Left renal pelvis (tissue), 4 donors: Measurements from ENCODE around the gene MYBPC1. TPM values are rescaled to one million over a fixed set of nuclear protein-coding genes. Genes with fewer than 3 reads are reported as not detected.
"Not testable (repeated sequence)": the region's sequence is repeated elsewhere in the genome, so short reads cannot be mapped to it uniquely, and the experiment has no call there.

Source experiments
- DNase-seq, 4 donors: peaks; one replicate each; pipeline ENCODE4 v3.0.0-alpha.2; 2013; ENCODE audit warnings: low read depth in 4 of 4, low spot score in 3 of 4
- polyA plus RNA-seq, 4 donors: library from polyadenylated mRNA; unstranded; fragments of 120-200 nt; gene quantifications; one replicate each; pipeline ENCODE4 v1.2.1, GENCODE V29; 2013; ENCODE audit not compliant: insufficient read length in 4 of 4

Gene MYBPC1, protein sequence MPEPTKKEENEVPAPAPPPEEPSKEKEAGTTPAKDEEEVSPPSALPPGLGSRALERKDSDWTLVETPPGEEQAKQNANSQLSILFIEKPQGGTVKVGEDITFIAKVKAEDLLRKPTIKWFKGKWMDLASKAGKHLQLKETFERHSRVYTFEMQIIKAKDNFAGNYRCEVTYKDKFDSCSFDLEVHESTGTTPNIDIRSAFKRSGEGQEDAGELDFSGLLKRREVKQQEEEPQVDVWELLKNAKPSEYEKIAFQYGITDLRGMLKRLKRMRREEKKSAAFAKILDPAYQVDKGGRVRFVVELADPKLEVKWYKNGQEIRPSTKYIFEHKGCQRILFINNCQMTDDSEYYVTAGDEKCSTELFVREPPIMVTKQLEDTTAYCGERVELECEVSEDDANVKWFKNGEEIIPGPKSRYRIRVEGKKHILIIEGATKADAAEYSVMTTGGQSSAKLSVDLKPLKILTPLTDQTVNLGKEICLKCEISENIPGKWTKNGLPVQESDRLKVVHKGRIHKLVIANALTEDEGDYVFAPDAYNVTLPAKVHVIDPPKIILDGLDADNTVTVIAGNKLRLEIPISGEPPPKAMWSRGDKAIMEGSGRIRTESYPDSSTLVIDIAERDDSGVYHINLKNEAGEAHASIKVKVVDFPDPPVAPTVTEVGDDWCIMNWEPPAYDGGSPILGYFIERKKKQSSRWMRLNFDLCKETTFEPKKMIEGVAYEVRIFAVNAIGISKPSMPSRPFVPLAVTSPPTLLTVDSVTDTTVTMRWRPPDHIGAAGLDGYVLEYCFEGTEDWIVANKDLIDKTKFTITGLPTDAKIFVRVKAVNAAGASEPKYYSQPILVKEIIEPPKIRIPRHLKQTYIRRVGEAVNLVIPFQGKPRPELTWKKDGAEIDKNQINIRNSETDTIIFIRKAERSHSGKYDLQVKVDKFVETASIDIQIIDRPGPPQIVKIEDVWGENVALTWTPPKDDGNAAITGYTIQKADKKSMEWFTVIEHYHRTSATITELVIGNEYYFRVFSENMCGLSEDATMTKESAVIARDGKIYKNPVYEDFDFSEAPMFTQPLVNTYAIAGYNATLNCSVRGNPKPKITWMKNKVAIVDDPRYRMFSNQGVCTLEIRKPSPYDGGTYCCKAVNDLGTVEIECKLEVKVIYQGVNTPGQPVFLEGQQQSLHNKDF
- under 1 TPM in 2 of 4 donors, not detected in 2; 0.11 to 0.21 TPM for polyA plus RNA-seq

DNA sequence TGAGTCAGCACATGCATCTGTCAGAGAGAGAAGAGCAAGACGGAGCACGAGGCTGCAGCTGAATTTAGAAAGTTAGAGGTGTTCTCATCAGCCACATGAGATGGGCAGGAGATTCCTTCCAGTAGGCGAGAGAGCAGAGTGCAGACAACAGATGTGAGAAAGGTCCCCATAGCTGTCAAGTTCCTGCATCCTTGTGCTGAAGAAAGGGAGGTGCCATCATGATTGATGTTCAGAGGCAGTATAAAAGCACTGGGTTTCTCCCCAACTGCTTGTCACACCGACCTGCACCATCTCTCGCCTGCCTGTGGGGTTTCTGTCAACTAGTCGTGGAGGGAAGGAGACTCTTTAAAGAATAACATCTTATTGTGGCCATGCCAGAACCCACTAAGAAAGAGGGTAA, at the start of gene MYBPC1:
Gene MYBPC1, plus strand, starts transcription at position 272 of the 400 bp plus-strand sequence. Its CDS starts 100 bp downstream, at position 372.
- DNase-seq: no peak

DNA sequence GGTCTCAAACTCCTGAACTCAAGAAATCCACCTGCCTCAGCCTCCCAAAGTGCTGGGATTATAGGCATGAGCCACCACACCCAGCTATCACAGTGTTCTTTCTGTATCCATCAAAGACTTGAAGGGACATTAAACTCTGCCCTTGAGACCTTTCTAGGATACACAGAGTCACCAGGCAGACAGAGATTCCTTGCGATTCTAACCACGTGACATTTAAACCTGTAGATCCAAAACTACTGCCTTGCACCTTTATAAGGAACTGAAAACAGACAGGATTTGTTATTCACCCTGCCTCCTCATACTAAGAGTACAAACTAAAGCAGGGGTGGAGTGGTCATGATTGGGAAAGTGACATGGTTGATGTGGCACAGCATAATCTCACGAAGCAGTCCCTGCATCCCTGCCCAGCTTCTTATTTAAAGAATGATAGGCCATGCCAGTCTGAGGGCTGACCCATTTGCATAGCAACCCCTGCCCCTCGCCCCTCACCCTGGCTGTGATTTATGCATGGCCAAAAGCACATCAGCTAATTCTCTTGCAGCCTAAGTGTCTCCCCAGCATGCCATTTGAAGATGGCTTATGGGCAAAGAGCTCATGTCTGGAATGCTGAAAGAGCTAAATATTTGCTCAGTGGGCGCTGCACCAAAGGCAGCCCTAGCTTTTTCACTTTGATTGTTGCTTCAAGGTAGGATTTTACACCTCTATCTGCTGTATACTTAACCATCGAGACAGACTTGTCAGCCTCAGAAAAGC, 43.2 kb upstream of the MYBPC1 start:
- no peak for DNase-seq

DNA sequence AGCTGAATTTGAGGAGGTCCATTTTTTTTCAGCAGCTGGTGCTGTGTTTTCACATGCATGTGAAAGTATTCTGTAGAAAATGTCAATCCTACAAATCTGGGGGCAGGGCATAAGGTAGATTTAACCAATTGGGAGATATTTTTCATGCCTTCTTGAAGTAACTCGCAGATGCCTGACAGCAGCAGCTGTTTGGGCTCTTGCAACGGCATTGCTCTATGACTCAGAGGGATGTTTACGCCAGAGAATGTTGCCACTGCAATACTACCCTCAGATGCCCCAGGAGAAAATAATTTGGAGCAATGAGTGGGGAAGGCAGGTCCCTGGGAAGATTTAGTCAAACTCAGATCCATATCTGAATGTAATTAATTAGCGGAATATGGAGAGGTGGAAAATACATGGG, 42.5 kb upstream of the MYBPC1 start:
- DNase-seq: no peak

DNA sequence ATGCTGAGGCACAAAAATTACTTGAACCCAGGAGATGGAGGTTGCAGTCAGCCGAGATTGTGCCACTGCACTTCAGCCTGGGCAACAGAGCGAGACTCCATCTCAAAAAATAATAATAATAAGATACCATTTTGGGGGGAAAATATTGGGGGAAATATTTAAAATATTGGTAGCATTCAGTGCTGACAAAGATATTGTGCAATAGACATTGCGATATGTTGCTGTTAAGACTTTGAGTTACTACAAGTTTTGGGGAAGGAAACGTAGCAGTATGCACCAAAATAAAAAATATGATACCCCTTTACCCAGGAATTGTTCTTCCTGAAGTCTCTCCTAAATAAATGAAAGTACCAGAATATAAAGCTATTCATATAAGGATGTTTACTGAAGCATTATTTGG, 37.7 kb upstream of the MYBPC1 start:
- DNase-seq: no peak

DNA sequence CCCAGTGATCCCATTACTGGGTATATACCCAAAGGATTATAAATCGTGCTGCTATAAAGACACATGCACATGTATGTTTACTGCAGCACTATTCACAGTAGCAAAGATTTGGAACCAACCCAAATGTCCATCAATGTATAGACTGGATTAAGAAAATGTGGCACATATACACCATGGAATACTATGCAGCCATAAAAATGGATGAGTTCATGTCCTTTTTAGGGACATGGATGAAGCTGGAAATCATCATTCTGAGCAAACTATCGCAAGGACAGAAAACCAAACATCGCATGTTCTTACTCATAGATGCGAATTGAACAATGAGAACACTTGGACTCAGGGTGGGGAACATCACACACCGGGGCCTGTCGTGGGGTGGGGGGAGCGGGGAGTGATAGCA, 36.0 kb upstream of the MYBPC1 start:
- not testable (repeated sequence) for DNase-seq

DNA sequence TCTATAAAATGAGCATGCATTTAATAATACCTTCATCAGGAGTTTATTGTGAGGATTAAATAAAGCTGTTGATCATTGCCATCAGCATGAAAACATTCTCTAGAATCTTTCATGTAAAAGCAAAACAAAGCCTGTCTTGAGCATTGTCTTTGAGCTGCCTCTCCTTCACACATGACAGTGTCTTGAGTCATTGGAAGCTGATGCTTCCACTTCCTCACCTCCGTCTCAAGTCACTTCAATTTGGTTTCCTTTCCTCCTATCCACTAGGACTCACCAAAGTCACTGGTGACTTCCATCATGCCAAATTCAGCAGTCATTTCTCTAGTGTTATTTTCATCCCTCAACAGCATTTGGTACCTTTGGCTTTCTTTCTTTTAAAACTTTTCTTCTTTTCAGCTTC, 31.6 kb upstream of the MYBPC1 start:
- DNase-seq: no peak

DNA sequence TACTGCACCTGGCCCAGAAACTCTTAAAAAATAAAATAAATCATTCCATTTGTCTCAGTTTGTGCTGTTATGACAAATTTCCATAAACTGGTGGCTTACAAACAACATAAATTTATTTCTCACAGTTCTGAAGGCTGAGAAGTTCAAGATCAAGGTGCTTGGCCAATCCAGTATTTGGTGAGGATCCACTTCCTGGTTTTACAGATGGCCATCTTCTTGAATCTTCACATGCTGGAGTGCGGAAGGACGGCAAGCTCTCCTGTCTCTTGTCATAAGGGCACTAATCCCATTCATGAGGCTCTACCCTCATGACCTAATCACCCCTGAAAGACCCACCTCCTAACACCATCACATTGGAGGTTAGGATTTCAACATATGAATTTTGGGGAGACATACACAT, 29.9 kb upstream of the MYBPC1 start:
- no peak for DNase-seq

DNA sequence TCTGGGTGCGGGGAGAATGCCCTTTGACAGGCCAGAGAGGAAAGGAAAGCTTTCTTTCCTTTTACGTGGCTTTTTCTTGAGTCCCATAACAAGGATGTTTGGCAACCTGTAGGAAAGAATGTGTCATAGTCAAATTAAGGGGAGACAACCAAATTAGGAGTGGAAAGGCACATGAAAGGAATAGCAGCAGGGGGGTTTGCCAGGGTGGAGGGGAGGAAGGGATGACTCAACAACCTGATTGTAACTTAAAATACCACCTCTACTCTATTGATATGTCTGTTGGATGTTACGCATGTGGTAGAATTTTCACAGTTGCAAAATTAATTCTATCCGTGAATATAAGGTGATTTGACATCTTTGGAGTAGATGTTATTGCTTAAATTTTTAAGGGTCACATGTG, 28.5 kb upstream of the MYBPC1 start:
- DNase-seq: no peak

DNA sequence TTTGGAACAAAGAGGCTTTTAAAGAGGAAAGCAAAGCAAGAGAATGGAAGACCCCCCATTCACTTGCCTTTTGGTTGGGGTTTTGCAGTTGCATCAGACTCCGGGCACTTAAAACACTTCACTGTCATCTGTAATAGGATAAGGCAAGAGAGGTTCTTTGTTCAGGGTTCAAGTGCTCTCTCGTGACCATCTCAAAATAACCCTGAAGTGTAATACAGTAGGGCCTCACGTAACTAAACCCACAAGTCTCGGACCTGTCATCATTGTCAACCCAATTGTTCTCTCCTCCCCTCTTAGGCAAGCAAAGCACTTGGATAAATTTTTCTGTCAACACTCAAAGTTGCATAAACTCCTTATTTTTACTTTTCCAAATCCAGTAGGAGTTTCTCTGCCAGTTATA, 26.9 kb upstream of the MYBPC1 start:
- DNase-seq: no peak

DNA sequence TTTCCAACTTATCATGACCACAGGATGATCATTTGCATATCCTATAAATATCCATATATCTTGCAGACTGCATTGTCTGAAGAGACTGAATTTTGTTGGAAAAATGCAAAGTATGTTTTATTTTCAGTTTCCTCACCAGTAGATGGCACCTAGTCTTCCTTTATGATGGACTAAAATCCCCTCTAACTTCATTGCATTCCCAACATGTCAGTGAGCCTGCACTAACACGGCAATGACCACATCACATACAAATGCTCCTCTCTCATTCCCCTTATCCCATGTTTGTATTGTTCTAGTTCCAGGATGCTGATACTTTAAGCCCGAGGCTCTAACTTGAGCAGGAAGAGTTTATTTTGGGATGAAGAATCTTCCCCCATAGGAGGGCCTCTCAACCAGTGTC, 24.7 kb upstream of the MYBPC1 start:
- DNase-seq: peak in 2 of 4 donors; percentile 8 to 10

DNA sequence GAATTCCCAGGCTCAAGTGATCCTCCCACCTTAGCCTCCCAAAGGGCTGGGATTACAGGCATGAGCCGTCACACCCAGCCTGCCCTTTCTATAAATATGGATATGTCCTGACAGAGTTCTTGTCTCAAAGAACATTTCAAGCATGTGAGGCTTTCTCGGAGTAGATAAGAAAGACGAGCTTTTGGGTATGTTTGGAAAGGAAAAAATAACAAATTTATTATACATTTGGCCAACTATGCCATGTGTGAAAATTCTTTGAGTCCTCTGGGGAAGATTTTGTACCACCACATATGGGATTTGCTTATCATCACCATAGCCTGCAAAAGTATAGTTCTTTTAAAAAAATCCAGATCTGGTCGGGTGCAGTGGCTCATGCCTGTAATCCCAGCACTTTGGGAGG, 23.7 kb upstream of the MYBPC1 start:
- DNase-seq: no peak

DNA sequence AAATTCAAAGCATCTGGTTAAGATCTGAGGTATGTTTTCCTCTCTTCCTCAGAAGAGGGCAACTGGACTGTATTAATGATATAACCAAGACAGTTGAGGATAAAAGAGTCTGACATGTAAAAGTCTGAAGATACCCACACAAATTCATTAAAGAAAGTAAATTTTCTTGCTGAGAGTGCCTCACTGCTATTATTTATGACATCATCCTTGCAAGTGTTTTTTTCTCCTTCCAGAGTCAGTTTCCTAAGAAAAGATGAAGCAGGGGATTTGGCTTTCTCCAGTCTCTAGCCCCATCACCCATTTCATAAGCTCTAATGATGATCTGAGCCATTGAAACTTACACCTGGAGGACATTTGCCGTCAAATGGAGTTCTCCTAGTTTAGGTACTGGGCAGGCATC, 21.0 kb upstream of the MYBPC1 start:
- no peak for DNase-seq

DNA sequence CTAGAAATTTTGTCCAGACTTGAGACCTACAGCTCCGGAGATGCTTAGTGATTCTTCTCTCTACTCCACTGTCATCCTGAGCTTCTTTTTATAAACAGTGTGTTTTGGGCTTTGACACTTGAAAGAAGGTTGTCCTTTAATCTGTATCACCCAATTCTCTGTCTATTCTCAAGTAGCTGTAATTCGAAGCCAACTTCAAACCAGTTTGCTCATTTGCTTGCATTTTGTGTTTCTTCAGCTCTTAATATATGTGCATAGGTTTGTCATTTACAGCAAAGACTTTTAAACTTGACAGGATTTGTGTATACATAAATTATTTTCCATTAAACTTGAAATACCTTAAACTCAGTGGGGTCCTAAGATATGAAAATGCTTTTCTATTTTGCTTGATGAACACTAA, 16.4 kb upstream of the MYBPC1 start:
- DNase-seq: no peak

DNA sequence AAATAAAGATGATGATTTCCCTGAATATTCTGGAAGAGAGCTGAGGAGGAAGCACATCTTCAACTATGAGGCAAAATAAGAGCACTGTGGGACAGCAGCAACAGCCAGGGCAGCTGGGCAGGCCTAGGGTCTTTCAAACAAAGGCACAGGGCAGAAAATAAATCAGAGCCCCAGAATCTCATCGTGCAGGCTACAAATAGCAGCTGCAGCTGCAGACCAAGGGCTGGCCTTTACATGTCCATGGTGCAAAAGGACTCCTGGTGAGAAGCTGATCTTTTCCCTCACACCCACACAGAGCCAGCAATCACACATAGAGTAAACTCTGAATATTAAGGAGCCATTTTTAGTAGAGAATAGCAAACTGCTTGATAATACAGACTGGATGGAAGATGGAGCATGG, 13.6 kb upstream of the MYBPC1 start:
- DNase-seq: no peak

DNA sequence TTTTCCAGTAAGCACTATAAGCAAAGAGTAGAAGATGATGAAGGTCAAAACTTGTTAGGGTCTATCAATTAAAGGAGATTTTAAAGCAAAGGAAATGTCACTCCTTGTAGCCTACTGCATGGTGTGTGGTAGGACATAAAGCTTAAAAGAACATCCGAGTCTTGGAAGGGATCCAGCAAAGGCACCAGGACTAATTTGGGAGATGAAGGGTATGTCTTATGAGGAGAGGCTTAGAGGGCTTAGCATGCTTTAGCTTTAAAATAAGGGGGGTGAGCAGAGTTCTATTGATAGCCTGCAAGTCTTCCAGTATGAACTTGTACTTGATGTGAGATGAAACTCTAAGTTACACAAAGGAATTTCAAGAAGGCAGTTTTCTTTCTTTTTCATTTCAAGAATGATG, 11.8 kb upstream of the MYBPC1 start:
- no peak for DNase-seq

DNA sequence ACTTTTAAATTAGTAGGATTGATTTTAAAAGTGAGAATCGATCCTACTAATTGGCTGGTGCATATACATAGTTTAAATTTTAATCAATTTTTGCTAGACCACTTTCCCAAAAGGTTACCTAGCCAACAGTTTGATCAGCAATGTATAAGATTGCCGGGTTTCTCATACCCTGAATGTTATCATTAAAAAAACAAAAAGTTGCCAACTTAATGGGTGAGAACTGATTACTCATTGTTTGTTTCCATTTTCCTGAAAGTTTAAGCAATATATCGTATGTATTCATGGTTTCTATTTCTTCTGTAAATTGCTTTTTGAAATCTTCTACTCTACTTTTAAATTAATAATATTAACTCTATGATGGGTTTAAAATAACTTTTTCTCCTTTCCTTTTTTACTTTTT, 4.4 kb upstream of the MYBPC1 start:
- DNase-seq: no peak

DNA sequence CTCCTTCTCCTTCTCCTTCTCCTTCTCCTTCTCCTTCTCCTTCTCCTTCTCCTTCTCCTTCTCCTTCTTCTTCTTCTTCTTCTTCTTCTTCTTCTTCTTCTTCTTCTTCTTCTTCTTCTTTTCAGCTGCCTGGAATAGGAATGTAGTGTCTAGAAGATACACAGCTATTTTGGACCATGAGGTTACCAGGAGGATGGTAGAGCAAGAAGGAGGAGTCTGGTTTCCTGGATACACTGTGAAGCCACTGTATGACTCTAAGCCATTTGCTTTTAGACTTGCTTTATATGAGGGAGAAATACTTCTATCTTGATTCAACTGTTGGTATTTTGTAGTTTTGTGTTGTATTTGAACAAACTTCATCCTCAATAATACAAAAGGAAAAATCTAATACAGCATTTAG, 3.0 kb upstream of the MYBPC1 start:
- DNase-seq: no peak

DNA sequence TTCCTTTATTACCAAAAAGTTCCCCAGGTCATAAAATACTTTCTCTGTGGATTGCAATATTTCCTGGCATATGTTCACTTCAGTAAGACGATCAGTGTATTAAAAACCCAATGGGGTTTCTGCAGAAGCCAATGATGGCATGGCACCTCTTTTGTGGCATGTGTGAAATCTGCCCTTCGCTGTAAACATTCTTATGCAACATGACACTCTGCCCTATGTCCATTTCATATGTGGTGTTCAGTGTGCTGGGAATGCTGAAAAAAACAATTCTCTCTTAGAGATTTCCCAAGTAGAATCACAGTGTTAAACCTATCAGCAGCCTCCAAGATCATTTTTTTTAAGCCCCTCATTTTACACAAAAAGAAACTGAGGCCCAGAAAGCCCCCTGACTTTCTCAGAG, 2.3 kb upstream of the MYBPC1 start:
- no peak for DNase-seq

DNA sequence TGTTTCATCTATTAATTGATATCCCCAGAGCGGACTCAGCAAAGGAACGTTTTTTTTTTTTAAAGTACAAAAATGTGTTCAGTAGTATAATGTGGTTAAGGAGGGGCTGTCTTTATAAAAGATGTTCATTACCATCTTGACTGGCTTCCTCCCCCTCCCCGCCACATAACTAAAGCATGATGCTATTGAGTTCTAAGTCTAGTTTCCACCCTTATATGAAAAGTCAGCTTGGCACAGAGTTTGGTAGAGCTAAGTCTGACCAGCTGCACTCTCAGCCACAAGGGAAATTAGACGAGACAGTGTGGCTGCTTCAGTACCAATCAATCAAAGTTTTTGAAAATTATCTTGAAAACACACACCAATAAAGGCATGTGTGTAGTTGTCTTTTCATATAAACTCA, 1.9 kb upstream of the MYBPC1 start:
- no peak for DNase-seq

DNA sequence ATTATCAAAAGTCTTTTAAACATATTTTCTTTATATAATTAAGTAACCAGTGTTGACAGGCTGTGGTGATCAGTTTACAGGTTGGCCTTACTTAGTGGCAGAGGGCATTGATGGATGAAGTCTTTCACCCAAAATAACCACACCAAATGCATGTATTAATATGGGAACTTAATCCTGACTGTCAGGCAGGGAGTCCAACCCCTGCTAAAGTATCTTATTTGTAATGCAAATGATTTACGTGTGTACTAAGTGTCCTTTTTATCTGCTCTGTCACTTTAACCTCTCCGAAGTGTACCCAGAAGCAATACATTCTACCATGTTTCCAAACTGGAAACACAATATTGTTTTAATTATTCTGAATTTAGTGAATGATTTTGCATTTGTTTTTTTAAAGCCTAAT, 1.4 kb downstream of the MYBPC1 start:
- no peak for DNase-seq

DNA sequence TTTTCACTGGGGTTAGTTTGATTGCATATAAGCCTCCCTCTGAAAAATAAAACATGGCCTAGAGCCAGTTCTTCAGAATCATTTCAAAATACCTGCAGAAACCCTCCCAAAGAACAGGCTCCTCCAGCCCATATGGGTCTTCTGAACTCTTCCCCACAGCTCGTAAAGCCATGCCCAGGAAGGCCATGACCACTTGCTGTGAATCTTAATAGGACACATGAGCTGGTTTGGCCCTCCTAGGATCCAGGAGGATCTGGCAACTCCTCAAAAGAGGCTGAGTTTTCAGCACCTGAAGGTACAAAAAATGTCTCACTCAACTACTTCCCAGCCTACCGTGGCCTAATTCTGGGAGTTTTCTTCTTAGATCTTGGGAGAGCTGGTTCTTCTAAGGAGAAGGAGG, 2.4 kb downstream of the MYBPC1 start:
- DNase-seq: no peak
